ENCODE measurements around the gene DPP3.

DNA sequence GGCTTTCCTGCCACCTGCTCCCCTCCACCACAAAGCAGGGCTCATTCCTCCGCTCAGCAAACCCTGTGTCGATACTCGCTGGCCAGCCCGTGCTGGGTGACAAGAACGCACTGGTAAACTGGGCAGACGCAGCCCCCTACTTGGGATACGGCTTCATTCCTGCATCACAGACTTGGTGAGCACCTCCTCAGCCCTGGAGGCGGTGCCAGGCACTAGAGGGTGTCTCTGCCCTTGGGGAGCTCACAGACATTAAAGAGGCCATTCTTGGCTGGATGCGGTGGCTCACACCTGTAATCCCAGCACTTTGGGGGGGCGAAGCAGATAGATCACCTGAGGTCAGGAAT, 59.6 kb downstream of the DPP3 start:
- TF ChIP-seq NR2C2 (CRISPR knock-in tag; IDR thresholded peaks at IDR 0.05): no peak
- TF ChIP-seq, protein P1, sequence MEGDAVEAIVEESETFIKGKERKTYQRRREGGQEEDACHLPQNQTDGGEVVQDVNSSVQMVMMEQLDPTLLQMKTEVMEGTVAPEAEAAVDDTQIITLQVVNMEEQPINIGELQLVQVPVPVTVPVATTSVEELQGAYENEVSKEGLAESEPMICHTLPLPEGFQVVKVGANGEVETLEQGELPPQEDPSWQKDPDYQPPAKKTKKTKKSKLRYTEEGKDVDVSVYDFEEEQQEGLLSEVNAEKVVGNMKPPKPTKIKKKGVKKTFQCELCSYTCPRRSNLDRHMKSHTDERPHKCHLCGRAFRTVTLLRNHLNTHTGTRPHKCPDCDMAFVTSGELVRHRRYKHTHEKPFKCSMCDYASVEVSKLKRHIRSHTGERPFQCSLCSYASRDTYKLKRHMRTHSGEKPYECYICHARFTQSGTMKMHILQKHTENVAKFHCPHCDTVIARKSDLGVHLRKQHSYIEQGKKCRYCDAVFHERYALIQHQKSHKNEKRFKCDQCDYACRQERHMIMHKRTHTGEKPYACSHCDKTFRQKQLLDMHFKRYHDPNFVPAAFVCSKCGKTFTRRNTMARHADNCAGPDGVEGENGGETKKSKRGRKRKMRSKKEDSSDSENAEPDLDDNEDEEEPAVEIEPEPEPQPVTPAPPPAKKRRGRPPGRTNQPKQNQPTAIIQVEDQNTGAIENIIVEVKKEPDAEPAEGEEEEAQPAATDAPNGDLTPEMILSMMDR (IDR thresholded peaks at IDR 0.05): no peak

Data from WTC11 (cell line).